Ammon's horn (tissue), 1 donor: Measurements from ENCODE around the gene POLL.
"Not testable (repeated sequence)": the region's sequence is repeated elsewhere in the genome, so short reads cannot be mapped to it uniquely, and the experiment has no call there.

Source experiments
- DNase-seq: peaks from one replicate; pipeline ENCODE4 v3.0.0-alpha.2; 2016; ENCODE audit warnings: low spot score

The POLL gene

DNA sequence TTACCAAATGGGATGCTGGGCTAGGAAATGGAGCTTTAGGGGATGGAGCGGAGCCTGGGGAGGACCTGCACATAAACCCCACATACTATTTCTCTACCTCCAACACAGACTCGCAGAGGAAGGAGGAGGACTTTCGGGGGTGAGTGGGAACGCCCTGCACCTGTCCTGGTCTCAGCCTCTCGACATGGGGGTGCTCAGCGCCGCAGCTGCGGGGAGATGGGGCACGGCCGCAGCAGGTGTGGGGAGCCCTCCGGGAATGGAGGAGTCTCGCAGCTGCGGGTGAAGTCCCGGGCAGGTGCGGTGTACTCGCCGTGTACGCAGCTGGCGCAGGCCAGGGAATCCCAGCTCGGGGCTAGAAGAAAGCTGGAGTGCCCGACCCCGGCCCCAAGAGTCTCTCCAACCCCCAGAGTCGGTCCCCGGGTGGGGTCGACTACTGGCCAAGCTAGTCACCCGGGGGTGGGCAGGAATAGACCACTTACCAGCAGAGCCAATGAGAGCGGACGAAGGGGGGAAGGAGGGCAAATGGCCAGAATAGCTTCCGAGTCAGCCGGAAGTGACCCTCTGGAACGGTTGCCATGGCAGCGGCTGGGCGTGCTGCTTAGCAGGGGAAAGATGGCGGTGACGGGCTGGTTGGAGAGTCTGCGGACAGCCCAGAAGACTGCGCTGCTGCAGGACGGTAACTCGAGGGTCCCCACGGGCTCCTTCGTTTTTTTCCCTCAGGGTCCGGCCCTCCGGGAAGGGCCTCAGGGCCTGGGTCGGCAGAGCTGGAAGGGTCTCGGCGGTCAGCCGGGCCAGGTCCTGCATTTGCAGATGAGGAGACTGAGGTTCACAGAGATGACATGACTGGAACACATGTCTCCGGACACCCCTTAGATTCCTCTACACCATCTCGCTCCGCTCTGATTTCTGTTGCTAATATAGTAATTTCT lies at the start of gene POLL, which contains the start of gene DPCD:
TSS of gene POLL (minus strand) at position 533 of the 929 bp plus-strand sequence. CDS start 897 bp downstream, outside the sequence.
TSS of gene DPCD (plus strand) at position 597 of the 929 bp plus-strand sequence. CDS start at position 613, 16 bp downstream.
- DNase-seq: peak; percentile 98

DNA sequence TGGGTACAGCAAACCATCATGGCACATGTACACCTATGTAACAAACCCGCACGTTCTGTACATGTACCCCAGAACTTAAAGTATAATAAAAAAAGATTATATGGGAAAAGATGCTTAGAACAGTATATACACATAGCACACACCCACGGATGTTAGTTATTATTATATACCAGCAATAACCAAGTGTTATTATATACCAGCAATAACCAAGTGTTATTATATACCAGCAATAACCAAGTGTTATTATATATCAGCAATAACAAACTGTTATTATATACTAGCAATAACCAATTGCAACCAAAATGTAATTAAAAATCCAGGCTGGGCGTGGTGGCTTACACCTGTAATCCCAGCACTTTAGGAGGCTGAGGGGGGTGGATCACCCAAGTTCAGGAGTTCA lies 45.5 kb upstream of the POLL start:
- not testable (repeated sequence) for DNase-seq

DNA sequence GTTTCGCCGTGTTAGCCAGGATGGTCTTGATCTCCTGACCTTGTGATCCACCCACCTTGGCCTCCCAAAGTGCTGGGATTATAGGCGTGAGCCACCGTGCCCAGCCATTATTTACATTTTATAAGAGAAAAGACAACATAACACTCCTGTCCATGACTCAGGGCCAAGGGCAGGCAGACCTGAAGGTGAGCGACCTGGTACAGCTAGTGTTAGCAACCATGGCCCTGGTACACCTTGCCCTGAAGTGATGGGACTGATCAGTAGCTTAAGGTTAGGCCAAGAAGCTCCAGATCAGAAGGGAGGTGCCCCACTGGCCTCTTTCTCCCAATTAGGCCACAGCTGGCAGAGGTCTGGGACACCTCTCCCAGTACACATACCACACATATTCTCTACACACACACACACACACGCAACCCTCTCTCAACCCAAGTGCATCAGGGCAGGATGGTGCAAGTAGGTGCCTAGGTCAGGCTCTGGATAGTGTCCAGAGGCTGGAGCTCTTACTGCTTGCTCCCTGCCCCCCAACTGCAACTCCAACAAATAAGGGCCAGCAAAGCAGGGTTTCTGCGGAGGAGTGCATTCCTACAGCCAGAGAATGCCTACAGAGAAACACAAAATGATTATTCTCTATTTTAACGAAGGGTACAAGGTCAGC lies 43.9 kb upstream of the POLL start:
- no peak for DNase-seq

DNA sequence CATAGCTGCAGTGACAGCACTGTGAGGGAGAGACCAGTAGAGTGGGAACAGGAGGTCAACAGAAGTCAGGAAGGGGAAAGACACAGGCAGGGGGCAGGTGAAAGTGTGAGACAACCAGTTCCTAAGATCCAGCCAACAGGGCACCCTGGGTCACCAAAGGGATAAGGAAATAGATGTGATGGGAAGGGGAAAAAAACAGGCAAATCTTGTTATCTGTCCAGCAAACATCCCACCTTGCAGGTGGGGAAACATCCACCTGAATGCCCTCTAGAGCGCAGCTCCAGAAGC lies 42.5 kb upstream of the POLL start:
- DNase-seq: no peak

DNA sequence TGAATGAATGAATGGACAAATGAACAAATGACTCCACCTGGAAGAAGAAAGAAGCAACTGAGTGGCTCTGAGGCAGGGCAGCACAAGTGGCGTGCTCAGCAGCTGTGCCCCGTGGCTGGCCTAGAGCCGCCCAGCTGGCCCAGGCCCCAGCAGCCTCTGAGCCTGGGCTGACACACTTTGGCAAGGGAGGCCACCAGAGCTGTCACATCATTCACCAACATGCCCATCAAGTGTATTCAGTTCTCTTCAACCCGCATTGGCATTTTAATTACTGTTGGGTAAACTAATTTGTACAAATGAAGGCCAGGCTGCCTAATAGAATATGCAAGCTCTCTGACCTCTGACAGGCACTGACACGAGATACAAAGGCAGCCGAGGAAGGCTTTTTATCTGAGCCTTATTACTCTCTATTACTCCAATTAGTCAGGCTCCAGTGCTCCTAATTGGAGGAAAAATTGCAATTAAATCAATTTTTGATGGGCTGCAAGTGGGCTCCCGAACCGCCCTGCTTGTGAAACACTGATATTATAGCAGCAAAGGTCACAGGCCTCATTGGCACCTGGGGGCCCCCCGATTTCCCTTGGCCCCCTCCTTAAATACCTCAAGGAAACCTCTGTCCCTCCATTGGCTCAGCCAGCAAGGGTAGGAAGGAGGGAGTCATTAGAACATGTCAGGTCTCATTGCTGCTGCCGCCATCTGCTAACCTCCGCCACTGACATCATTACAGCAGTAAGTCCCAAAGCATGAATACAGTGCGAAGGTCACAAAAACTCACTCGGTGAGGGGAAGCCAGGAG lies 42.0 kb upstream of the POLL start:
- DNase-seq: peak; percentile 79

DNA sequence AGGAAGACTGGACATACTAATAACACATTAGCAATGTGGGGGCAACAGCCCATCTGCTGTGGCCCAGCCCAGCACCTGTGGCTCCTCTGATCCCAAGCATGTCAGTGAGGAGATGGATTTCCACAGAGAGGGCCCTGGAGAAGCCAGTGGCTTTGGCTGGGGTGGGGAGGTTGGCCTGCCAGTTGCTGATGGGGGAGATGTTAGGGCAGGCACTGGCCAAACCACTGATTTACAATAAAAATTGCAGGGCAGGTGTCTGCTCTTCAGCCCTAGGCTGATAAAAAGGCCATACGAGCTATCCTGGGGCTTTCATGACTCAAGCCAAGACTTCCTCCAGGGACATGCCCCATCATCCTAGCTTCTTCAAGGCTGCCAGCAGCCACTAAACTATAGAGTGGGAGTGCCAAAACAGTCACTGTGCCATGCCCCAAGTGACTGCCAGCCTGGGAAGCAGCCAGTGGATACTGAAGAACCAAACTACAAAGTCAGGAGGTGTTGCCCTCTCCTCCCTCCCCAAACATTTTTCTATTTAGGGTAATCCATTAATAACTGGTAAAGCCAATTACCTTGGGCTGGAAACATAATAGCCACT lies 37.9 kb upstream of the POLL start:
- no peak for DNase-seq

DNA sequence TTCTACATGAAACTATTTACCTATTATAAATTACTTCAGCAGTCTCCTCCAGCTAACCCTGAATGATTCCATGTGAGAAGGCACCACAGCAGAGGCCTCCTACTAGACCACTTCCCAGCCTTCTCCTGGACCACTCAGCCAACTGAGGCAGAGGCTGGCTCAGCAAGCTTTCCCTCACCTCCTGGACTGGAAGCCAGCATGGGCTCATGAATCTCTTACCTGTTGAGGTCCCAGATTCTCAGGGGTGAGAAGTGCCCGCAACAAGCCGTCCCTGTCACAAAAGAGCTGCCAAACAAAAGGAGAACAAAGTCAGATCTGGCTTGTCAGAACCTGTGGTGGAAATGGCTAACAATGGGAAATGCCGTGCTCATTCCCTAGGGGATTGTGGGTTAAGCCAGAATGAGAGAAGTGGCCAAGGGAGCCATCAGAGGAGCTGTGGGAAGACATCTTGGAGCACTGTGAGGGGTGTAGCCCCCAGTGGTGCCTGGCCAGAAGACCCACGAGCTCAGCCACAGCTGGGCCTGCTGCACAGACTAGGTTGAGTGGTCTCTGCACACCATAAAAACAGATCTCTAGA lies 36.6 kb upstream of the POLL start:
- DNase-seq: no peak

DNA sequence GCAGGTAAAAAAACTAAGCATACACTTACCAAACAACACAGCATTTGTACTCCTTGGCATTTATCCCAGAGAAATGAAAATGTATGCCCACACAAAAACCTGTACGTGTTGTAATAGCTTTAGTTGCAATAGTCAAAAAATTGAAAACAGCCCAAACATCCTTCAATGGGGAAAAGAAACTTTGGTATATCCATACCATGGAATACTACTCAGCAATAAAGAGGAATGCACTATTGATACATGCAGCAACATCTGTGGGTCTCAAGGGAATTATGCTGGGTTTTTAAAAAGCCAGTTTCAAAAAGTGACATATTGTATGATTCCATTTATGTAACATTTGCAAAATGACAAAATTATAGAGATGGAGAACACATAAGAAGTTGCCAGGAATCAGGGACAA lies 35.5 kb upstream of the POLL start:
- DNase-seq: no peak

DNA sequence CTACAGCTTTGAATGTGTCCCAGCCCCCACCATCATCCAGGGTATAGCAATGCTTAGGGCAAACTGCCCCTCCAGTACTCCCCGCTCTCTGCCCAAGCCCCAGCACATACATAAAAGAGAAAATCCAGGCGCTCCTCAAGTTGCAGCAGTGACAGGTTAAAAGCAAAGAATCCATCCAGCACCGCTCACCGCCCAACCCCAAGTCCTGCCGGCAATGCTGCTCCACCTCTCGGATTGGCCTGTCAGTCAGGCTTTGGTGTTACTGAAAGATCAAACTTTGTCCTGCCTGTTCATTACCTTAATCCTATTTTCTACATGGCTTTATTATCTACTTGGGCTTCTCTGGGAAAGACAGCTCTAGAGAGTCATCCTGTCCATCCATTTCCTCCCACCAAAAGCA lies 31.9 kb upstream of the POLL start:
- DNase-seq: no peak

DNA sequence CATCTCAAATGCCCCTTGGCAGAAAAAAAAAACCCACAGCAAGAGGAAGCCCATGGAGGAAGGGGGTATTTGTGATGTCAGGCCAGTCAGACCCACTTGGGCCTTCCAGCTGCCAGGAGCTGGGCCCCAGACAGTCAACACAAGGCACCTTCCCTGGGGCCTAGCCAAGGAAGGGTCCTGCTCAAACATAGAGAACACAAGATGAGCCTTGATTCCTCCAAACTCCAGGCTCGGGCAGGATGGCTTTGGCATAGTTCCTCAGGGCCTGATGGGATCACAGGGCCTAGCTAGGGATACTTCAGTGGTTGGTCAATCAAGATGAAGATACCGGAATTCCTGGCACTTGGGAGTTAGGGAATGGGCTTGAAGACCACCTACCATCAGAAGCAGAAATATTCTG lies 30.8 kb upstream of the POLL start:
- no peak for DNase-seq

DNA sequence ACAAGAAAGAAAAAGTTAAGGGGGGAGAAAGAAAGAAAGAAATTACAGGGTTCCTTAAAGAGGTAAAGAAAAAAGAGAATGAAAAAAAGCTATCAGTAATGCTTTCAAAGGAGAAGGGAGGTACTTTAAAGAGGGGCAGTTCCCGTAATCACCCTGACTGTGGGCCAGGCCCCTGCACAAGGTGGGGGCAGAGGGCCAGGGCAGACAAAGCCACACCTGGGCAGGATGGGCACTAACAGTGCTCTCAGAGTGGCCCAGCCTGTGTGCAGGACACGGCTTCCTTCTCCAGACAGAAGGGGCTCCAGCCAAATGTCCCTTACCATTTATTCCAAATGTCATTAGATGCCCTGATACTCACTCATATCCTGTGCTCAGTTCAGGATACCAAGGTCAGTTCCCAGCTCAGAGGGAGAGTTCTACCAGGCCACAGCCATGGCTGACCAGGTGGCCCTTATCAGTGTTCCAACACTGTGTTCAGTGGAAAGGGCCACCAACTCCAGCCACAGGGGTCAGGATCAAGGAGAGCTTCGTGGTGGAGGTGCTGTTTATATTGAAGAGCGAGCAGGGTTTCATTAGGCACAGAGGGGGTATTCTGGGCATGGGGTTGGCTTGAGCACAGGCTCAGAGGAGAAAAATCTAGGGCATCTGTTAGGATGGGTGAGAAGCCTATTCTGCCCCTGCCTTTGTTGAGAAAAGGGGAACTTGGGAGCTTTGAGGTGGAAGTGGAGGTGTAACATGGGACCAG lies 29.9 kb upstream of the POLL start:
- no peak for DNase-seq

DNA sequence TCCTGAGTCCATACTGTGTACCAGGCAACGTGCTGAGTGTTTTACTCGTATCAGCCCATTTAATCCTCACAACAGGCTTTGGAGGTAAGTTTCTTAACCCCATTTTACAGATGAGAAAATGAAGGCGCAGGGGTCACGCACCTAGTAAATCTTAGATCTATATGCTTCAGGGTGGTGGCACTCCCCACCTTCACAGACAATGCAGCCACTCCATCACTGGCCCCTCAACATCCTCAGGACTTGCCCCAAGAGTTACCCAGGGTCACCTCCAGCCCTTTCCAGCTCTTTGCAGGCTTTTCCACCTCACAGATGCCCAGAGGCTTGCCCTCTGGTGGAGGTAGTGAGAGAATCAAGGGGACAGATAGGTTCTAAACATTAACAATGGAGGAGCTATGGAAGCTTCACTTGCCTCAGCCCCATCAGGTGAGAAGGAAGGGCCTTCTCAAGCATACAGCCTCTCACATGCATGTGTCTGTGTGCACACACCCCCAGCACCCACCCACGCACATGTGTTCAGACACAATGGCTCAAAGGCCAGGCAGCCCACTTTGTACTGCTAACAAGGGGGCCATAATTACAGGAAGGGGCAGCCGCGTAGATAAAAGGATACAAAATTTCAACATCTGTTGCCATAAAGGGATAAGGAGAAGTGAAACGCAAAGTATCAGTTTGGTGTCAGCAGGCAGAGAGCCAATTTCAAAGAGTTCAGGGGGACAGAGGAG lies 29.2 kb upstream of the POLL start:
- no peak for DNase-seq

DNA sequence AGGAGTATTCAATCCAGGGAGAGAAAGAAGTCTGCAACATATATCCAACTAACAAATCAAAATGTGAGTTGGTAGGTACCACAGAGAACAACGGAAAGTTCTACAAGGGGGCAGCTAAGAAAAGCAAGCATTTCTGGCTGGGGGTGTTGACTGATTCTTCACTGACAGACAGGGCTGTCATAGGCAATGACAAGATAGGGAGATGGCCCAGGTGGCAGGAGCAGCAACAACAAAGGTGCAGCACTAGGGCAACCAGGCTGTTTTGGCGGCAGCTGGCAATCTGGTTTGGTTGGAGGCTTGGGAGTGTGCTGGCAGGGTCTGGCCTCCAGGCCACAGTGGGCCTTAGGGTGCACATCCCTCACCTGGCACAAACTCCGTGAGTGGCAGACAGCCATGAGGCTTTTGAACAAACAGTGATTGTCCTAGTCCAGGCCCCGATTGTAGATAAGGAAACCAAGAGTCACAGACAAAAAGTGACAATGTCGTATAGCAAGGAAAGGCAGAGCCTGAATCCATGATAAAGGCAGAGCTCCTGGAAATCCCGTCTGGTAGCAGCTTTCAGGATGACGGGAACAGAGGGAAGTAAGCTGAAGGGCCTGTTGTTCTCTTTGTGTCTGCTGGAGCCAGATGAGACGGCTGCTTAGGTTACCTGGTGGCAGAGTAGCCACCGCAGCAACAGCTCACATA lies 28.5 kb upstream of the POLL start:
- no peak for DNase-seq

DNA sequence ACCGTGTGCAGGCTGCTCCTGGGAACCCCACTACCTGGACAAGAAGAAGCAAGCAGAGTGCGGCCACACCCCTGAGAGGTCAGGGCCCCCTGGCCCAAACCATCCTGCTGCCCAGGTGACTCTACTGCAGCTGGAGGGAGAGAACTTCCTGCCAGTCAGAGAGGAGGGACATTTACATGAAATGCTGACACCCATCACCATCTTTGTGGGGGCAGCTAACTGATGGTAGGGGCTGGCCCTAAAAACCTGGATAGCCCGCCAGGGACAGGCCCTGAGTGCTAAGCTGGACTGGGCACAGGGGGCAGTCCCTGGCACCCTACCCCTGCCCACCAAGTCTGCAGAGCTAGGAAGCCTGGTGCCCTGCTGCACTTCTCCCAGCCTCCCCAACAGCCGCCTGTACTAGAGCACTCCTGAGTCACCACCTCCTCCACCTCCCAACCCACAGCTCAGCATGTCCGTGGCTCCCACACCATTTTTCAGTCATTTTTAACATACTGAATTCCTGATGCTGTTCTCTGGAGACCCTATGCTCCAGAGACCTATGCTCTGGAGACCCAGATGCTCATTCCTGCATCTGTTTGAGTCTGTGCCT lies 27.6 kb upstream of the POLL start:
- DNase-seq: no peak

DNA sequence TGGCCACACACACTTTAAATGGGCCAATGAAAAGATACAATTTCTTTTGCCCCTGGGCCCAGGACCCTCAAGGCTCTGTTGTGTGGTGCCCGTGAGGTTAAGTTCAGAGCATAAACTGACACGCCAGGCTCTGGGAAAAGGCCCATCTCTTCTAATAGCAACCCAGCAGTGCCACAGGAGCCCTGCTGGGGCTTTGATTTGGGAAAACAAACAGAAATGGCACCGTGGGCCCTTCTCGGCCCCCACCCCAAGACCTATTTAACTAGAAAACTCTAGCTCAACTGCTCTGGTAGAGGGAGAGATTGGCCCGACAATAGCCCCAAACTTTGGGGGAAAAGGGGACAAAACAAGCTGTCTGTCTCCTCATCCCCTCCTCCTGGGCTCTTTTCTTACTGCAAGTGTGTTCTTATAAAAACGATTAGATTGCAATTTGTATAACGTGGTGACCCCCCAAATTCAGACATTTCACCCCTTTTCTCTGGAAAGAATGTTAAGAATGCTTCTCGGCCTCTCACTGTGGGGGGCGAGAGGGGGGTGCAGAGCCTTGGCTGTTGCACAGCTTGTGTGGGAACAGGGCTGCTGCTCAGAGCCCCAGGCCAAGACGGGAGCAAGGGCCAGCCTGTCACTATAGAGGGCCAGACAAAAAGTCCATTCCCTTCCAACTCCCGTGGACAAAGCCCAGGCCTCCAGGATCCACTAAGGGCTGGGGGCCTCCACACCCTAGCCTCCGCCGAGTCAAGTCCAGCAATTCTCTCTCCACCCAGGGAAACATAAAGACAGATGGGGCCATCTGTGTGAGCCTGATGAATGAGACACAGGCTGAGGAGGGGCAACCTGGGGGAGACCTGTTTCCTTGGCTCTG lies 26.8 kb upstream of the POLL start:
- DNase-seq: no peak

DNA sequence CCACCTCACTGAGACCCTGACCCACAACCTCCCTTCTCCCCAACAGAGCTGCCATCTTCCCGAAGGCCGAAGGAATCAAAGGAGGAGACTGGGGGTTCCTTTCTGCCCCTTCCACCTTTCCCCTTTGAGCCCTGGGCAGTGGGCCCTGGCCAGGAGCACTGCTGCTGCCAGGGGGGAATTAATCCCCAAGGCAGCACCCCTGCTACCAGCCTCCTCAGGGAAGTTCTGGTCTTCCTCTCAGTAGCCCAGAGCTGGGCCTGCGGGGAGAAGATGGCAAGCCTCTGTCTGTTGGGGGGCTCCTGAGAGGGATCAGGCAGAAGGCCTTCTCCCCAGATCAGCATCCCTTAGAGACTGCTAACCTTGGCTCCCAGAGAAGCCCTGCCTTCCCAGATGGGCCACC lies 25.6 kb upstream of the POLL start:
- no peak for DNase-seq

DNA sequence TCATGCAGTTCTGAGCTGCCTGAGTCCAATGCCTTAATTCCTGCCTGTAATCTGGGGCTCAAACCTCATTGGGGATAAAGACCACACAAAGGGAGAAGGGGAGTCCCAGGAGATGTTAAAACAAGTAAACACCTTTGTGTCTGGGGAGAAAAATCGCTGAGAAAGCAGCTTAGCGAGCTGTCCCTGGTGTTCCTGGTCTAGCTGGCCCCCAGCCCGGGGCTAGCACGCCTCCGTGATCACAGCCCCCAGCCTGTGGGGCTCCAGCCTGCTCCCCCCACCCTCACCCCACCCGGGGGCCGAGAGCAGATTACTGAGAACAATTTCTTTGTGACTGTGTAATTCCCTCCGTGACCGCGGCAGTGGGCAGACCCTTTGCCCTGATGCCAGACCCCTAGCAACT lies 24.8 kb upstream of the POLL start:
- DNase-seq: no peak

DNA sequence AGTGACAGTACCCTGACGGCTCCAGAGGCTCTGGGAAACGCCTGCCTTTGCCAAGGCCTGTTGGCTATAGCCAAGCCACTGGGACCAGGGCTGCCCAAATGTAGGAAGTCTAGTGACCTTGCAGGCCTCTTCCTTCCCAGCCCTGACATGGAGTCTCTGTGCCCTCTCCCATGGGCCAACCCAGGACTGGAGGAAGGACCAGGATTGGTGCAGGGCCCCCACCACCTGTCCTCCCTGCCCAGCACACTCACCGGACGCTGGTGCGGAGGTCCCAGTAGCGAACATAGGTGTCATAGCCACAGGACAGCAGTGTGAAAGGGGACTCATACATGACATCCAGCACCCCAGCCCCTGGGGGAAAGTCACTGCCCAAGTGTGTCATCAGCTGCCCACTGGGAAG lies 24.0 kb upstream of the POLL start:
- no peak for DNase-seq
